SK-N-SH (cell line): ENCODE results near the gene FPR2. TPM values are rescaled to one million over a fixed set of nuclear protein-coding genes. Genes with fewer than 3 reads are reported as not detected.

ENCODE experiments used
- CTCF ChIA-PET: fragments of 300-600, 350-600 bp; formaldehyde crosslinking; extraction: SDS; loops from one replicate; lab custom pipeline; 2021; lab: Yijun Ruan, JAX
- POLR2A ChIA-PET: fragments of 350-600 bp; sonication (Branson Sonifier 250); formaldehyde crosslinking; extraction: SDS; loops from one replicate; lab custom pipeline; 2020; ENCODE audit warnings: antibody characterized with exemption, inconsistent platforms; lab: Yijun Ruan, JAX
- DNase-seq: peaks from one replicate; pipeline ENCODE4 v3.0.0; 2012
- H2AFZ ChIP-seq: fragments of 200-600 bp; sonication (generic); 2 replicates; pipeline ENCODE4 v1.8.1; 2016; ENCODE audit warnings: antibody characterized with exemption, mild to moderate bottlenecking, low read depth
- H3F3A ChIP-seq: fragments of 200-600 bp; sonication (generic); replicated peaks from 2 replicates; pipeline ENCODE3; 2016; ENCODE audit warnings: antibody characterized with exemption, mild to moderate bottlenecking; ENCODE audit not compliant: insufficient read depth
- H3K27ac ChIP-seq, 2 experiments: fragments of 200-500 bp in 1 of 2; fragments of 200-600 bp in 1 of 2; sonication (Bioruptor generic) in 1 of 2; sonication (generic), shearing (Covaris generic) in 1 of 2; 2 replicates each; pipeline versions ENCODE4 v1.5.1 to v1.6.1; 2014 to 2016; ENCODE audit warnings: low read depth in 2 of 2, inconsistent platforms in 1 of 2, low read length in 1 of 2, mild to moderate bottlenecking in 1 of 2, mixed read lengths in 1 of 2
- H3K27me3 ChIP-seq: fragments of 200-600 bp; sonication (generic), shearing (Covaris generic); 2 replicates; pipeline ENCODE4 v1.6.1; 2016; ENCODE audit warnings: mixed run types; ENCODE audit not compliant: insufficient read depth
- H3K36me3 ChIP-seq, 2 experiments: fragments of 200-500 bp in 1 of 2; fragments of 200-600 bp in 1 of 2; sonication (Bioruptor generic) in 1 of 2; sonication (generic) in 1 of 2; replicated peaks in 1 of 2; 2 replicates each; pipeline versions ENCODE3 to v1.5.1; 2014 to 2016; ENCODE audit warnings: low read length in 1 of 2, mild to moderate bottlenecking in 1 of 2; ENCODE audit not compliant: insufficient read depth in 2 of 2, control insufficient read depth in 1 of 2
- H3K4me1 ChIP-seq, 2 experiments: fragments of 200-500 bp in 1 of 2; fragments of 200-600 bp in 1 of 2; sonication (Bioruptor generic) in 1 of 2; sonication (generic), shearing (Covaris generic) in 1 of 2; 2 replicates each; pipeline versions ENCODE4 v1.5.1 to v1.6.1; 2014 to 2016; ENCODE audit warnings: low read depth in 1 of 2, low read length in 1 of 2, mixed run types in 1 of 2; ENCODE audit not compliant: insufficient read depth in 2 of 2, control insufficient read depth in 1 of 2
- H3K4me2 ChIP-seq: fragments of 200-600 bp; sonication (generic), shearing (Covaris generic); 2 replicates; pipeline ENCODE4 v1.6.1; 2017; ENCODE audit warnings: mixed run types
- H3K4me3 ChIP-seq, 2 experiments: fragments of 200-500 bp in 1 of 2; fragments of 200-600 bp in 1 of 2; sonication (Bioruptor generic) in 1 of 2; sonication (generic), shearing (Covaris generic) in 1 of 2; 2 replicates each; pipeline versions ENCODE4 v1.5.1 to v1.8.1; 2014 to 2016; ENCODE audit warnings: low read depth in 2 of 2, inconsistent platforms in 1 of 2, low read length in 1 of 2, mild to moderate bottlenecking in 1 of 2, mixed read lengths in 1 of 2, moderate library complexity in 1 of 2
- H3K79me2 ChIP-seq: fragments of 200-600 bp; sonication (generic); 2 replicates; pipeline ENCODE4 v1.8.1; 2017; ENCODE audit warnings: mild to moderate bottlenecking; ENCODE audit not compliant: insufficient read depth
- H3K9ac ChIP-seq: fragments of 200-600 bp; sonication (generic); 2 replicates; pipeline ENCODE4 v1.6.1; 2017; ENCODE audit warnings: mixed run types
- H3K9me2 ChIP-seq: fragments of 200-600 bp; sonication (generic); 2 replicates; pipeline ENCODE4 v1.6.1; 2017; ENCODE audit warnings: mixed run types
- H3K9me3 ChIP-seq: fragments of 200-600 bp; sonication (generic); 2 replicates; pipeline ENCODE4 v1.6.1; 2017; ENCODE audit warnings: mixed run types, mild to moderate bottlenecking, moderate library complexity
- H4K20me1 ChIP-seq: fragments of 200-600 bp; sonication (generic); 2 replicates; pipeline ENCODE4 v1.6.1; 2017; ENCODE audit warnings: mild to moderate bottlenecking, mixed run types; ENCODE audit not compliant: insufficient read depth
- CHD2 ChIP-seq: fragments of 150-350 bp; IDR thresholded peaks from 2 replicates; pipeline ENCODE4 v1.6.1; 2018; ENCODE audit warnings: low read length; ENCODE audit not compliant: partially characterized antibody
- ELF1 ChIP-seq: IDR thresholded peaks from 2 replicates; pipeline ENCODE4 v1.4.0; 2012
- EP300 ChIP-seq, 2 experiments: IDR thresholded peaks; 2 replicates each; pipeline versions ENCODE4 v1.4.0 to v1.6.1; 2012; ENCODE audit warnings: borderline replicate concordance in 1 of 2, low read depth in 1 of 2, low read length in 1 of 2
- EZH2phosphoT487 ChIP-seq: fragments of 200-600 bp; sonication (generic); IDR thresholded peaks from 2 replicates; pipeline ENCODE4 v1.6.1; 2017; ENCODE audit warnings: low read depth, mixed run types, mild to moderate bottlenecking, antibody characterized with exemption, moderate library complexity, borderline replicate concordance
- FOXJ3 ChIP-seq: sonication (generic); formaldehyde crosslinking; IDR thresholded peaks from 2 replicates; pipeline ENCODE4 v1.5.1; 2020; ENCODE audit warnings: mild to moderate bottlenecking, missing genetic modification reagents
- GABPA ChIP-seq: IDR thresholded peaks from 2 replicates; pipeline ENCODE4 v1.4.0; 2012; ENCODE audit warnings: low read depth, mild to moderate bottlenecking
- GATA2 ChIP-seq: sonication (generic); formaldehyde crosslinking; IDR thresholded peaks from 2 replicates; pipeline ENCODE4 v1.5.0; 2020; ENCODE audit warnings: mild to moderate bottlenecking, missing genetic modification reagents
- RCOR1 ChIP-seq: fragments of 150-350 bp; IDR thresholded peaks from 2 replicates; pipeline ENCODE4 v1.6.1; 2017; ENCODE audit warnings: antibody characterized with exemption, low read length
- RFX5 ChIP-seq: IDR thresholded peaks from 2 replicates; pipeline ENCODE4 v1.6.1; 2012; ENCODE audit warnings: mild to moderate bottlenecking, improper control_type of control experiment, low read length
- TAF1 ChIP-seq: IDR thresholded peaks from 2 replicates; pipeline ENCODE4 v1.6.1; 2012; ENCODE audit warnings: low read depth, mild to moderate bottlenecking, low read length, moderate library complexity, borderline replicate concordance
- TCF12 ChIP-seq: IDR thresholded peaks from 2 replicates; pipeline ENCODE4 v1.4.0; 2012
- TEAD4 ChIP-seq: IDR thresholded peaks from 2 replicates; pipeline ENCODE4 v1.4.0; 2012; ENCODE audit warnings: mild to moderate bottlenecking, borderline replicate concordance; ENCODE audit not compliant: insufficient read depth
- YY1 ChIP-seq: IDR thresholded peaks from 2 replicates; pipeline ENCODE4 v1.4.0; 2012; ENCODE audit warnings: low read depth, mild to moderate bottlenecking
- WGBS: methylation state at CpG from one replicate; pipeline ENCODE4 v1.1.6; 2017; ENCODE audit warnings: low lambda C conversion rate; 5-methylcytosine and 5-hydroxymethylcytosine counted together
- polyA plus RNA-seq, 3 experiments: library from polyadenylated mRNA; depleted of rRNA; stranded (reverse); fragments of >200 nt; gene quantifications; 2 replicates each; pipeline ENCODE4 v1.2.3, GENCODE V29; 2012
- TF ChIP-seq, protein P1 (sequence below): fragments of 200-600 bp; sonication (generic); IDR thresholded peaks from 2 replicates; pipeline ENCODE4 v1.6.1; 2017; ENCODE audit warnings: antibody characterized with exemption, mild to moderate bottlenecking, moderate library complexity
- TF ChIP-seq, protein P2 (sequence below): IDR thresholded peaks from 2 replicates; pipeline ENCODE4 v1.4.0; 2012; ENCODE audit warnings: low read depth
- TF ChIP-seq, protein P3 (sequence below): fragments of 150-350 bp; IDR thresholded peaks from 2 replicates; pipeline ENCODE4 v1.6.1; 2016; ENCODE audit warnings: mild to moderate bottlenecking, low read depth, low read length

Gene FPR2
- polyA plus RNA-seq, 1 of the 3 experiments (the other 2 are of a cell fraction): not detected

DNA sequence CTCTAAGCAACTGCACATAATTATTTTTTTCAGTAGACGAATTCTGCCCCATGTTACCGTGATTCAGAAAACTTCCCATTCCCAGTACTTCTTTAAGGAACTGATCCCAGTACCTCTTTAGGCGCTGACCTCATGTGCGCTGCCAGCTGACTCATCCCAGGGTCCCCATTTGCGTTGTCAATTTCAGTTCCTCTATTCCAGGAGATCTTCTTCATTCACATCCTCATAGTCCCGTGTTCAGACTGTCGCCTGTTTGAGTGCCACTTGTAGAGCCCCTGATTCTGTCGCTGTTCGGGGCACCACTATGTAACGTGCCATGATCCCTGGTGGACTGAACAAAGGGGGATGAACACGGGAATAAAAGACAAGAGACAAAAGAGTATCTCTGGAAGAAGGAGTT, 50.4 kb downstream of the FPR2 start:
- DNase-seq: no peak
- Histone ChIP-seq H3K4me2 (no peak overlapping the region), H3F3A (peaks cover 15% of the 10 kb centered on the region), H4K20me1 (no peaks in the 10 kb centered on the region)
- CTCF ChIA-PET: no interaction called here
- TF ChIP-seq EP300 (IDR thresholded peaks at IDR 0.05; ENCODE audit: borderline replicate concordance in 1 of 2, low read depth in 1 of 2, low read length in 1 of 2) (no peak), RCOR1 (no peak), ELF1 (no peak), TEAD4 (no peak), EZH2phosphoT487 (no peak)
- TF ChIP-seq, protein P1, sequence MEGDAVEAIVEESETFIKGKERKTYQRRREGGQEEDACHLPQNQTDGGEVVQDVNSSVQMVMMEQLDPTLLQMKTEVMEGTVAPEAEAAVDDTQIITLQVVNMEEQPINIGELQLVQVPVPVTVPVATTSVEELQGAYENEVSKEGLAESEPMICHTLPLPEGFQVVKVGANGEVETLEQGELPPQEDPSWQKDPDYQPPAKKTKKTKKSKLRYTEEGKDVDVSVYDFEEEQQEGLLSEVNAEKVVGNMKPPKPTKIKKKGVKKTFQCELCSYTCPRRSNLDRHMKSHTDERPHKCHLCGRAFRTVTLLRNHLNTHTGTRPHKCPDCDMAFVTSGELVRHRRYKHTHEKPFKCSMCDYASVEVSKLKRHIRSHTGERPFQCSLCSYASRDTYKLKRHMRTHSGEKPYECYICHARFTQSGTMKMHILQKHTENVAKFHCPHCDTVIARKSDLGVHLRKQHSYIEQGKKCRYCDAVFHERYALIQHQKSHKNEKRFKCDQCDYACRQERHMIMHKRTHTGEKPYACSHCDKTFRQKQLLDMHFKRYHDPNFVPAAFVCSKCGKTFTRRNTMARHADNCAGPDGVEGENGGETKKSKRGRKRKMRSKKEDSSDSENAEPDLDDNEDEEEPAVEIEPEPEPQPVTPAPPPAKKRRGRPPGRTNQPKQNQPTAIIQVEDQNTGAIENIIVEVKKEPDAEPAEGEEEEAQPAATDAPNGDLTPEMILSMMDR: no peak
- TF ChIP-seq, all 33 proteins: peak for 0
- Histone ChIP-seq H3K4me3 (no peak overlapping the region), H3K4me1 (peaks cover 0 to 30% of the 10 kb centered on the region in 2 experiments; a peak in 2 of 4 replicates), H2AFZ (no peak overlapping the region), H3K9ac (no peak overlapping the region), H3K36me3 (no peaks in the 10 kb centered on the region), H3K79me2 (no peaks in the 10 kb centered on the region), H3K27ac (no peak overlapping the region), H3K9me2 (no peaks in the 10 kb centered on the region), H3K27me3 (no peaks in the 10 kb centered on the region; the same call in 1 of the 2 replicates), H3K9me3 (no peaks in the 10 kb centered on the region)
- POLR2A ChIA-PET: no interaction called here
- 8% methylated on average over 11 of the region's 11 CpGs for WGBS

DNA sequence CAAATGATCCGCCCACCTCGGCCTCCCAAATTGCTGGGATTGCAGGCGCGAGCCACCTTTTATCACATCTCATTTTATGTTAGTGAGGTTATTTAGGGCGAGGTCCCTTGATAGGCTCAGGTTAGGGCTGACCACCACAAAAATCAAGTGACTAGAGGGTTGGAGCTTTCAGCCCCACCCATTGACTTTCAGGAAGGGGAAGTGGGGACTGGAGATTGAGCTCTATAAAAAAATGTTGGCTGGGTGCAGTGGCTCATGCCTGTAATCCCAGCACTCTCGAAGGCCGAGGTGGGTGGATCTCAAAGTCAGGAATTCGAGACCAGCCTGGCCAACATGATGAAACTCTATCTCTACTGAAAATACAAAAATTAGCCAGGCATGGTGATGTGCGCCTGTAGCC, 54.1 kb downstream of the FPR2 start:
- no peak overlapping the region for H2AFZ ChIP-seq
- ChIA-PET POLR2A (no interaction called here), CTCF (interaction anchor here (1.2 kb wide), 1 partner anchor 38 kb away, joined by 4 read pairs; no protein-coding TSS in a partner anchor)
- TF ChIP-seq GABPA: no peak
- TF ChIP-seq TCF12: no peak
- no peak overlapping the region for H3K4me3 ChIP-seq
- H3K36me3 ChIP-seq: no peaks in the 10 kb centered on the region
- H3K9ac ChIP-seq: no peak overlapping the region
- peaks cover 0 to under 1% of the 10 kb centered on the region in 2 experiments; a peak in 1 of 4 replicates for H3K4me1 ChIP-seq
- WGBS: 21% methylated on average over 9 of the region's 9 CpGs
- H3K4me2 ChIP-seq: no peak overlapping the region
- no peaks in the 10 kb centered on the region for H3K9me3 ChIP-seq
- no peak overlapping the region for H3K27ac ChIP-seq
- H4K20me1 ChIP-seq: no peaks in the 10 kb centered on the region
- no peak for DNase-seq
- H3K27me3 ChIP-seq: no peaks in the 10 kb centered on the region; the same call in 1 of the 2 replicates
- H3F3A ChIP-seq: no peaks in the 10 kb centered on the region
- H3K79me2 ChIP-seq: no peaks in the 10 kb centered on the region
- H3K9me2 ChIP-seq: no peaks in the 10 kb centered on the region

DNA sequence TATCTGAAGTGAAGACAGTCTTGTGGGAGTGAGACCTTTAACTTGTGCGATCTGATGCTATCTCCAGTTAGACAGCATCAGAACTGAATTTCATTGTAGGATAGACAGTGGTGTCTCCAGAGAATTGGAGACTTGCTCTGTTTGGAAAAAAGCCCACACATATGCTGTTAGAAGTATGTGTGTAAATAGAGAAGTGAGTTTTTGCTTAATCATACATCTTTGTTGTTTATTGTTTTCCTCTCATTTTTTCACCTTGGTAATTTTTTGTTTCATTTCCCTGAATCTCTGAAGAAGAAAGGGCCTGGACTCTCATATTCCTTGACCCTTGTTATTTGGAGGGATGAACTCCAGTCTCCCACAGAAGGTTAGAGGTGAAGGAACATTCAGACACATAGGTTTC, 55.7 kb downstream of the FPR2 start:
- Histone ChIP-seq H3K4me2 (no peak overlapping the region), H3K79me2 (no peaks in the 10 kb centered on the region), H4K20me1 (no peaks in the 10 kb centered on the region), H3K27ac (no peak overlapping the region), H3K27me3 (no peaks in the 10 kb centered on the region; the same call in 1 of the 2 replicates), H2AFZ (no peak overlapping the region), H3K9me2 (no peaks in the 10 kb centered on the region), H3K36me3 (no peaks in the 10 kb centered on the region), H3K9ac (no peak overlapping the region), H3F3A (no peaks in the 10 kb centered on the region), H3K4me1 (no peaks in the 10 kb centered on the region), H3K4me3 (no peak overlapping the region), H3K9me3 (no peaks in the 10 kb centered on the region)
- CTCF ChIA-PET: interaction anchor here (1.1 kb wide), 1 partner anchor 8 kb away, joined by 5 read pairs; no protein-coding TSS in a partner anchor
- DNase-seq: no peak
- 10% methylated on average over 1 of the region's 1 CpG for WGBS
- POLR2A ChIA-PET: no interaction called here
- TF ChIP-seq GATA2 (CRISPR knock-in tag): no peak
- TF ChIP-seq TCF12: no peak
- TF ChIP-seq FOXJ3 (CRISPR knock-in tag): no peak
- TF ChIP-seq RFX5: no peak
- TF ChIP-seq, protein P2, sequence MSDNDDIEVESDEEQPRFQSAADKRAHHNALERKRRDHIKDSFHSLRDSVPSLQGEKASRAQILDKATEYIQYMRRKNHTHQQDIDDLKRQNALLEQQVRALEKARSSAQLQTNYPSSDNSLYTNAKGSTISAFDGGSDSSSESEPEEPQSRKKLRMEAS: no peak
- TF ChIP-seq YY1: no peak
- TF ChIP-seq, protein P3, sequence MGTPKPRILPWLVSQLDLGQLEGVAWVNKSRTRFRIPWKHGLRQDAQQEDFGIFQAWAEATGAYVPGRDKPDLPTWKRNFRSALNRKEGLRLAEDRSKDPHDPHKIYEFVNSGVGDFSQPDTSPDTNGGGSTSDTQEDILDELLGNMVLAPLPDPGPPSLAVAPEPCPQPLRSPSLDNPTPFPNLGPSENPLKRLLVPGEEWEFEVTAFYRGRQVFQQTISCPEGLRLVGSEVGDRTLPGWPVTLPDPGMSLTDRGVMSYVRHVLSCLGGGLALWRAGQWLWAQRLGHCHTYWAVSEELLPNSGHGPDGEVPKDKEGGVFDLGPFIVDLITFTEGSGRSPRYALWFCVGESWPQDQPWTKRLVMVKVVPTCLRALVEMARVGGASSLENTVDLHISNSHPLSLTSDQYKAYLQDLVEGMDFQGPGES: no peak
- no peak for TF ChIP-seq TAF1
- TF ChIP-seq EP300 (IDR thresholded peaks at IDR 0.05; ENCODE audit: borderline replicate concordance in 1 of 2, low read depth in 1 of 2, low read length in 1 of 2): no peak
- no peak for TF ChIP-seq CHD2
